GM11168 (cell line): ENCODE data around the gene MED13L.
"Not testable (repeated sequence)": the region's sequence is repeated elsewhere in the genome, so short reads cannot be mapped to it uniquely, and the experiment has no call there.

Experiments
- in situ Hi-C: fragments of 300-500 bp; cut with MboI; formaldehyde crosslinking; loops from one replicate; pipeline ENCODE4 v1.12.0; 2022; ENCODE audit warnings: low sequenced_read_pairs; ENCODE audit not compliant: unreplicated experiment

MED13L gene

GRCh38 chr12:116140529-116140928 is 137.0 kb downstream of the MED13L start:
- in situ Hi-C loops, result no loop called here

GRCh38 chr12:116138781-116139180 is 138.7 kb downstream of the MED13L start:
- in situ Hi-C loops, result no loop called here

GRCh38 chr12:116138364-116138763 is 139.1 kb downstream of the MED13L start:
- in situ Hi-C loops, result no loop called here

GRCh38 chr12:116137318-116137717 is 140.2 kb downstream of the MED13L start:
- in situ Hi-C loops, result no loop called here

- in situ Hi-C loops, result no loop called here
These were observed 141.2 kb downstream of the MED13L start for GRCh38 chr12:116136340-116136739.

GRCh38 chr12:116135209-116135930 is 142.1 kb downstream of the MED13L start:
- in situ Hi-C loops, result no loop called here

GRCh38 chr12:116133636-116134214 is 143.8 kb downstream of the MED13L start:
- in situ Hi-C loops, result no loop called here

- in situ Hi-C loops, result no loop called here
These were observed 144.3 kb downstream of the MED13L start for GRCh38 chr12:116133149-116133548.

GRCh38 chr12:116131987-116132386 is 145.5 kb downstream of the MED13L start:
- in situ Hi-C loops, result not testable (repeated sequence)

- in situ Hi-C loops, result no loop called here
These were observed 146.3 kb downstream of the MED13L start for GRCh38 chr12:116131176-116131575.

- in situ Hi-C loops, result no loop called here
These were observed 147.1 kb downstream of the MED13L start for GRCh38 chr12:116130431-116130830.

- in situ Hi-C loops, result no loop called here
These were observed 148.7 kb downstream of the MED13L start for GRCh38 chr12:116128779-116129178.

- in situ Hi-C loops, result no loop called here
These were observed 149.6 kb downstream of the MED13L start for GRCh38 chr12:116127859-116128258.

GRCh38 chr12:116126610-116127009 is 150.9 kb downstream of the MED13L start:
- in situ Hi-C loops, result no loop called here

GRCh38 chr12:116125956-116126566 is 151.4 kb downstream of the MED13L start:
- in situ Hi-C loops, result no loop called here

- in situ Hi-C loops, result no loop called here
These were observed 152.4 kb downstream of the MED13L start for GRCh38 chr12:116125084-116125483.

GRCh38 chr12:116123451-116124258 is 153.8 kb downstream of the MED13L start:
- in situ Hi-C loops, result no loop called here

GRCh38 chr12:116122628-116123027 is 154.9 kb downstream of the MED13L start:
- in situ Hi-C loops, result no loop called here

GRCh38 chr12:116121453-116121871 is 156.0 kb downstream of the MED13L start:
- in situ Hi-C loops, result no loop called here

- in situ Hi-C loops, result no loop called here
These were observed 160.7 kb downstream of the MED13L start for GRCh38 chr12:116116650-116117424.
